Measurements from ENCODE around the gene MIGA2. TPM values are rescaled to one million over a fixed set of nuclear protein-coding genes. Genes with fewer than 3 reads are reported as not detected.

The MIGA2 gene
- total RNA-seq, 1 donor from 2014 or later: 21.6 TPM

DNA sequence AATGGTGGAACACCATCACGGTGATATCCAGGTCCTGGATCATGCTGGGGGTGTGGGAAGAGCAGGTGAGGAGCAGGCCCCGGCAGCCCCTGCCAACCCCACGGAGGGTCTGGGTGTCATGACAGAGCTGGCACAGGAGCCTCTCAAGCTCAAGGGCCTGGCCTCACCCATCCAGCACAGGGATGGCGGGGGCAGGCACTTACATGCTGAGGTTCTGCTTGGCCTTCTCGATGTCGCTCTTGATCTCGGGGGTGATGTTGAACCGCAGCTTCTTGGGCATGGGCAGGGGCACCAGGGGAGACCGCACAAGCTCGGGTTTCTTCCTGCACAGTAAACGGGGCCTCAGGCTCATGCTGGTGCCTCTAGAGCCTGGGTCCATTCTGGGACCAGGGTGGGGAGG is 61.9 kb downstream of the MIGA2 start:
- no peak for DNase-seq (ENCODE audit: low read depth)
- H3K36me3 ChIP-seq (ENCODE audit: control insufficient read depth, insufficient read depth, low read length): no peaks in the 10 kb centered on the region
- no peak overlapping the region for H3K4me3 ChIP-seq (ENCODE audit: low read depth, low read length)
- no peak for TF ChIP-seq CTCF (IDR thresholded peaks at IDR 0.05; ENCODE audit: insufficient read depth, low read length, poor library complexity, severe bottlenecking)
- H3K27me3 ChIP-seq (ENCODE audit: control insufficient read depth, insufficient read depth, low read length): no peaks in the 10 kb centered on the region

DNA sequence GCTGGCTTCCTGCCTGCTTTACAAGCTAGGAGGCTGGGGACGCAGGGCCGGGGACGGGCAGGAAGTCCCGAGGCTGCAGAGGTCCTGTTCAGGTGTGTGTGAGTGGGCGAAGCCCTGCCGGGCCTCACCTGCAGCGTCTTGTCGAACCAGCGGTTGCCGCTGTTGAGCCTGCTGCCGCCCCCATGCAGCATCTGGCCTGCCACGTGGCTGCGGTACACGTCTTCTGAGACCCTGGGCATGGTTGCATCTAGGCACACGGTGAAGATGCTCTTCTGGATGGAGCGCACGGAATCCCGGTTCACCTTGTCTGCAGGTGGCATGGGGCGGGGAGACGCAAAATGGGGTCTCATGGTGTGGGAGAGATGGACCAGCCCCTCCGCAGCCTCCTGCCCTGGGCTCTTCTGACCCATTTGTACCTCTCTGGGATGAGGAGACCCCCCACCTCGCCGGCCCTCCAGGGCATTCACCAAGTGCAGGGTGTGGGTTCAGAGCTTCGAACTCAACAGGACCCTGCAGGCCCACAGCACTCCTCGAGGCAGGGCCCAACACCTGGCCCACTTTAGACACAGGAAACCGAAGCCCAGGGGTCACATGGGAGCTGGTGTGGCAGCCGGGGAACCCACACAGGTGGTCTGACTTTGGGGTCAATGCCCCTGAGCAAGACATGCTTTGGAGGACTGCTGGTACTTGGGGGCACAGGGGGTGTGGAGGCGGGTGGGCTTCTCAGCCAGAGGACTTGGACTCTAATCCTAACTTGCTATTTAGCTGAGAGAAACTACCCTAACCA is 64.2 kb downstream of the MIGA2 start:
- H3K27me3 ChIP-seq (ENCODE audit: control insufficient read depth, insufficient read depth, low read length): no peaks in the 10 kb centered on the region
- DNase-seq (ENCODE audit: low read depth): no peak
- TF ChIP-seq CTCF (IDR thresholded peaks at IDR 0.05; ENCODE audit: insufficient read depth, low read length, poor library complexity, severe bottlenecking): no peak
- H3K4me3 ChIP-seq (ENCODE audit: low read depth, low read length): no peak overlapping the region
- H3K36me3 ChIP-seq (ENCODE audit: control insufficient read depth, insufficient read depth, low read length): no peaks in the 10 kb centered on the region

- Histone ChIP-seq H3K27me3 (ENCODE audit: control insufficient read depth, insufficient read depth, low read length) (no peaks in the 10 kb centered on the region), H3K36me3 (ENCODE audit: control insufficient read depth, insufficient read depth, low read length) (peaks cover 1% of the 10 kb centered on the region), H3K4me3 (ENCODE audit: low read depth, low read length) (no peak overlapping the region)
- no peak for DNase-seq (ENCODE audit: low read depth)
- no peak for TF ChIP-seq CTCF (IDR thresholded peaks at IDR 0.05; ENCODE audit: insufficient read depth, low read length, poor library complexity, severe bottlenecking)
Observed at GRCh38 chr9:129101279-129101678, 64.9 kb downstream of the MIGA2 start.

- TF ChIP-seq CTCF (IDR thresholded peaks at IDR 0.05; ENCODE audit: insufficient read depth, low read length, poor library complexity, severe bottlenecking): no peak
- H3K27me3 ChIP-seq (ENCODE audit: control insufficient read depth, insufficient read depth, low read length): no peaks in the 10 kb centered on the region
- peaks cover 1% of the 10 kb centered on the region for H3K36me3 ChIP-seq (ENCODE audit: control insufficient read depth, insufficient read depth, low read length)
- no peak for DNase-seq (ENCODE audit: low read depth)
- H3K4me3 ChIP-seq (ENCODE audit: low read depth, low read length): no peak overlapping the region
Observed at GRCh38 chr9:129102095-129102525, 65.7 kb downstream of the MIGA2 start.

GRCh38 chr9:129102791-129103594 is 66.6 kb downstream of the MIGA2 start:
- no peak overlapping the region for H3K4me3 ChIP-seq (ENCODE audit: low read depth, low read length)
- TF ChIP-seq CTCF (IDR thresholded peaks at IDR 0.05; ENCODE audit: insufficient read depth, low read length, poor library complexity, severe bottlenecking): peak; percentile 78
- no peak for DNase-seq (ENCODE audit: low read depth)
- H3K36me3 ChIP-seq (ENCODE audit: control insufficient read depth, insufficient read depth, low read length): peaks cover 1% of the 10 kb centered on the region
- H3K27me3 ChIP-seq (ENCODE audit: control insufficient read depth, insufficient read depth, low read length): no peaks in the 10 kb centered on the region
